ENCODE results near the gene GRIN1.

GRIN1 gene

DNA sequence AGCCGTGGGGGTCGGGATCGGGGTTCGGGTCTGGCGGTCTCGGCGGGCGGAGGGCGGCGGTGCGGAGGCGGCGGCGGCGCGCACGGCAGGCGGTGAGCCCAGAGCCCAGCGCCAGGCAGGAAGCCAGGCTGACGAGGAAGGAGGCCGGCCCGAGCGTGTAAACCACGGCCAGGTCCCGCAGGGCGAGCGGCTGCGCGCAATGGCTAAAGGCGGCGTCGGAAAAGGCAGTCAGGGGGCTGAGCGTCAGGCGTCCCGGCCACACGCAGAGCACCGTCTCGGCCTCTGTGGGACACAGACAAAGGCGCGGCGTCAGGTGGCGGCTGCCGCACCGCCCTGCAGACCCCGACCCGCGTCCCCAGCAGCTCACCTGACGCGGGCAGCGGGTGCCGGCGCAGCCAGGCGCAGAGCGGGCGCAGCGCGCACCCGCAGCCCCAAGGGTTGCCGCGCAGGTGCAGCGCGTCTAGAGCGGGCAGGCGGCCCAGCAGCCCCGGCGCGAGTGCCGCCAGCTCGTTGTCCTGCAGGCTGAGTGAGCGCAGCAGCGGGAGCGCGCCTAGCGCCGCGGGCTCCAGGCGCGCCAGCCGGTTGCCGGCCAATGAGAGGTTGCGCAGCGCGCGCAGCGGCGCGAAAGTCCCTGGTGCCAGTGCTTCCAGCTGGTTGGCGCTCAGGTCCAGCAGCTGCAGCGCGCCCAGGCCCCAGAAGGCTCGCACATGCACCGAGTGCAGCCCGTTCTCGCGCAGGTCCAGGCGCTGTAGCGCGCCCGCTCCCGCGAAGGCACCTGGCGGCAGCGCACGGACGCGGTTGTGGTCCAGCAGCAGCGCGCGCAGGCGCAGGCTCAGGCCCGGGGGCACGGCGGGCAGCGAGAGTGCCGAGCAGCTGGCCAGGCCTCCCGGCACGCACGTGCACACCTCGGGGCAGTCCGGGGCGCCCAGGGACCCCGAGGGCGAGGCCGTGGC lies 30.2 kb downstream of the GRIN1 start:
- in situ Hi-C loops (cut with HindIII; ENCODE audit: low pct_unique_long_range_greater_than_20kb, low sequenced_read_pairs), result no loop called here
- DNase-seq (ENCODE audit: low read depth in 1 of 2, low spot score in 1 of 2), result peak; percentile 96 to 99

DNA sequence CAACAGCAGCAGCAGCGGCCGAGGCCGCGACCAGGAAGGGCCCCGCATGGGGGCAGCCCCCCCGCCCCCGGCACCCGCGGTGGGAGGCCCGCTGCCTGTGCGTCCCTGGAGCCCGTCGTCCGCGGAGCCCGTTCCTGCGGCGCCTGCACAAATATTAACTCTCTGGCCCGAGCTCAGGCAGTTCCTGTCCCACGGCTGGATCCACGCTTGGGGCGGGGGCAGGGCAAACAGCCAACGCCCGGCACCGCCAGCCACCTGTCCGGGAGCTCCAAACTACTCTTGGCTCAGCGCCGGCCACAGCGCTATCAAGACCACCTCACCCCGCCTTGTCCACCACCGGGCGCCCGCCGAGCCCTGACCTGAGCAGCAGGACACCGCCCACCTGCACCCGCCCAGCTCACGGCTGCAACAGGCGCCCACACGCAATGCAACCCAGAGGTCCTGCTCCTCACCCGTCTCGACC lies 31.0 kb downstream of the GRIN1 start, which contains the start of gene LRRC26:
Gene LRRC26, minus strand, starts transcription at position 156 of the 463 bp plus-strand sequence. Its CDS starts 108 bp downstream, at position 48.
- DNase-seq (ENCODE audit: low read depth in 1 of 2, low spot score in 1 of 2), result peak; percentile 78 to 86
- TF ChIP-seq JUND (IDR thresholded peaks at IDR 0.05; ENCODE audit: low read depth), result no peak
- in situ Hi-C loops (cut with HindIII; ENCODE audit: low pct_unique_long_range_greater_than_20kb, low sequenced_read_pairs), result no loop called here

More for the DNA sequence above, 30.2 kb downstream of the GRIN1 start:
- no peak for TF ChIP-seq JUND (IDR thresholded peaks at IDR 0.05; ENCODE audit: low read depth)

DNA sequence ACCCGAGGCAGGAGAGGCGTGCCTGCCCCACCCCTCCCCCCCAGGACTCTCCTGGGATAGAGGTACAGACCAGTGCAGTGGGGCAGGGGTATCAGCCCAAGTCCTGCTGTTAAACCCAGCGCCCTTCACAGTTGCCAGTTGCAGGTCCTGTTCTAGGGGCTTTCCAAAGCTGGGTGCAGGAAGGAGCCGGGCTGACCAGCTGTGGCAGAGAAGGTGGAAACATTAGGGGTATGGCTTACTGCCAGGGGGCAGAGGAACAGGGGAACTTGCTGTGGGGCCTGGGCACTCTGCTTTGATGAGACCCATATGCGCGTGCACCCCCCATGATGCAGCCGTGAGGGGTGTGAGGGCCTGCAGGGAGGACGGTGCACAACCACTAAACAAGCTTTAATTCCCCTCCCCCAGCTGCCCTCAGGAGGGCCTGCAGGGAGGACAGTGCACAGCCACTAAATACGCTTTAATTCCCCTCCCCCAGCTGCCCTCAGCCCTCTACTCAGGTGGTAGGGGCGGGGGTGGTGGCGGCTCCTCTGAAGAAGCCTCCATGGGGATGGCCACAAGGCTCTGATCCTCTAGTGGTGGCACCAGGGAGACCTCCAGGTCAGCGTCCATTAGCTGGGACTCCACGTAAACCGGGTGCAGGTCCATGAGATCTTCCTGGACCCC lies 31.7 kb downstream of the GRIN1 start:
- no peak for DNase-seq (ENCODE audit: low read depth in 1 of 2, low spot score in 1 of 2)
- in situ Hi-C loops (cut with HindIII; ENCODE audit: low pct_unique_long_range_greater_than_20kb, low sequenced_read_pairs), result no loop called here
- no peak for TF ChIP-seq JUND (IDR thresholded peaks at IDR 0.05; ENCODE audit: low read depth)

DNA sequence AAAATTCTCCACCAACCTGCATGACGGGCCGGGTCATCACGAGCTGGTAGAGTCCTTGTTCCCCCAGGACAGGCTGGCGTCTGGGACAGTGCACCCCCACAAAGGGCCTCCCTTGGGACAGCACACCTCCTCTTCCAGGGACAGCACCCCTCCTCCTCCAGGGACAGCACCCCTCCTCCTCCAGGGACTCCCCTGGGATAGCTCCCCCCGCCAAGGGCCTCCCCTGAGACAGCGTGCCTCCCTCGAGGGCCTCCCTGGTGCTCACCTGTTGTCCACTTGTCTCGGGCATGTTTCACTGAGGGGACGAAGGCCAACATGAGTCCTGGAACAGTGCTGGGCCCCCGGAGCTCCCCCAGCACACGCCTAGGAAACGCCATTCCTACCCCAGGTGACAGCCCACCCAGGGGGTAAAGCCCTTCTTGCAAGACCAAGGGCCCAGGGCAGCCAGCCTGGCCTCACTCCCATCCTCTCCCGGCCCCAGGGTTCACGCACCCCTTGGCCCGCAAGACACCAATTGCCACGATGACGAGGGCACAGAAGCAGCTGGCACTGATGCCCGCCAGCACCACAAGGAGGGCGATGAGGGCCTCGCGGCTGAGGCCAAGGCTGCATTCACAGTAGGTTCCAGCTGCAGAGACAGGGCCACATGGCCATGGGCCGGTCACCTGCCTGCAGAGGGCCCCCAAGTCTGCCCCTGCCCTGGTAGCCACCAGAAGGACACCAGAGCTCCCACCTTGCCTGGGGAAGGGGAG lies 32.4 kb downstream of the GRIN1 start:
- TF ChIP-seq JUND (IDR thresholded peaks at IDR 0.05; ENCODE audit: low read depth), result no peak
- DNase-seq (ENCODE audit: low read depth in 1 of 2, low spot score in 1 of 2), result no peak
- in situ Hi-C loops (cut with HindIII; ENCODE audit: low pct_unique_long_range_greater_than_20kb, low sequenced_read_pairs), result no loop called here

DNA sequence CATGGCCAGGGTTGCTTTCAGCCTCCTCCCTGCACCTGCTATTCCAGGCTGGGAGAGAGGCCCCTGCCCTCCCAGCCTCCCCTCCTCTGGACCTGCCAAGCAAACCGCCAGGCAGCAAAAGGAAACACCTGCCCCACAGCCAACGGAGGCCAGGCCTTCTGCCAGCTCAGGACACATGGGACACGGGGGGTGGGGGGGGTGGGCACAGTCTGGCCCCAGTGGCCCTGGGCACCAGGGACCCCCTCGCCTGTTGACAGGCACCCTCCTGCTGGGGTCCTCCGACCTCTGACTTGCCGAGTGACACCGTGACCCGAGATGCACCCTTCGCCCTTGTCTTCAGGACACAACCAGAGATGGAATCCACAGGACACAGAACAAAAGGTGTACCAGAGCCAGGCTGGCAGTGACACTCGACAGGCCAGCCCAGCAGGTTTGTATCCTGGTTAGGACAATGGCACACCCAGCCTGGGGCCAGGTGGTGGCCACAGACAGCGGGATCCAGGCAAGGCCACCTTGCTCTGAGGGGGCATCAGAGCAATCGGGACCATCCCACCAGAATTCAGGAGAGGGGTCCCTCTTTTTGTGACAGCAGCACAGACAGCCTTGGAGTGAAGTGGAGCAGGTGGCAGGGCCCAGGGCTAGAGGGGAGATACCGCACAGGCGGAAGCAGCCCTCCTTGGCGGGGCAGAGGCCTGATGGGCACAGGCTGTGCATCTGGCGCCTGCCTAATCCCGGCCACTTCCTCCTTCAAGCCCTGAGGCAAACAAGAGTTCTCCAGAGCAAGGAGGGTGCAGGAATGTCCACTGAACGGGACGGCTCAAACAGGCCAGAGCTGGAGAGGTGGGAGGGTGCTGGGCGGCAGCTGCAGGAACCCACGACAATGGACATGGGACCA lies 34.2 kb downstream of the GRIN1 start:
- in situ Hi-C loops (cut with HindIII; ENCODE audit: low pct_unique_long_range_greater_than_20kb, low sequenced_read_pairs), result no loop called here
- peak; percentile 96 to 99 for DNase-seq (ENCODE audit: low read depth in 1 of 2, low spot score in 1 of 2)
- TF ChIP-seq JUND (IDR thresholded peaks at IDR 0.05; ENCODE audit: low read depth), result no peak

DNA sequence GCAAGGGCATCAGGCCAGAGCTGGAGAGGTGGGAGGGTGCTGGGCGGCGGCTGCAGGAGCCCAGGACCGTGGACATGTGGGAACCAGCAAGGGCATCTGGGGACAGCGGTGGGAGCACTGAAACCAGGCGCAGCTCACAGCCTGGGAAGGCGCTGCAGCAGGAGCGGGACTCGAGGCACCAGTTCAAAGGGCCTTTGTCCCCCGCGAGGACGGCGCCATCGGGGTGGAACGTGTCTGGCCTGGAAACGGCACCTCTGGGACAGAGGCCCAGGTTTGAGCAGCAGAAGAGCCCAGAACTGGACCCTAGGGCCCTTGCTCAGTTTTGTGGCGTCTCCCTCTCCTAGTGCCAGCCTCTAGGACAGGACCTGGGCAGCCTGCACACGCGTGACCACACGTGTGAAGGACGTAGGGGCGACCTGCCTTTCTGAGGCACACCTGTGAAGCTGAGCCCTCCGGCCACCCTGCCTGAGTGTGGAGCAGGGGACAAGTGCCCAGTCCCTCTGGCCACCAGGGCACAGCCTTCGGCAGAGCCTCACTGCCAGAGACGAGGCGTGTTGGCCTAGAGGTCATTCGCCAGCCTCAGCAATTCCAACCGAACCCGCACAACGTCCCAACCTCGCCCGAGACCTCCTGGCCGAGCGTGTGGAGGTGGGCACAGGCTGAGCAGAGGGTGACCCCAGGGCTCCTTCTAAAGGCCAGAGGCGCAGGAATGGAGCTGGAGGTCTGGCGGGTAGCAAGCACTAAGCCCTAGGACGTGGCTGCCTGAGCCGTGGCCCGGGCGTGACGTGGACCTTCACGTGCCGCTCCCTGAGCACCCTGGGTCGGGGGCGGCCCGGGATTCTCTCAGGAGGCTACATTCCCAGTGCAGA lies 35.1 kb downstream of the GRIN1 start:
- in situ Hi-C loops (cut with HindIII; ENCODE audit: low pct_unique_long_range_greater_than_20kb, low sequenced_read_pairs), result no loop called here

DNA sequence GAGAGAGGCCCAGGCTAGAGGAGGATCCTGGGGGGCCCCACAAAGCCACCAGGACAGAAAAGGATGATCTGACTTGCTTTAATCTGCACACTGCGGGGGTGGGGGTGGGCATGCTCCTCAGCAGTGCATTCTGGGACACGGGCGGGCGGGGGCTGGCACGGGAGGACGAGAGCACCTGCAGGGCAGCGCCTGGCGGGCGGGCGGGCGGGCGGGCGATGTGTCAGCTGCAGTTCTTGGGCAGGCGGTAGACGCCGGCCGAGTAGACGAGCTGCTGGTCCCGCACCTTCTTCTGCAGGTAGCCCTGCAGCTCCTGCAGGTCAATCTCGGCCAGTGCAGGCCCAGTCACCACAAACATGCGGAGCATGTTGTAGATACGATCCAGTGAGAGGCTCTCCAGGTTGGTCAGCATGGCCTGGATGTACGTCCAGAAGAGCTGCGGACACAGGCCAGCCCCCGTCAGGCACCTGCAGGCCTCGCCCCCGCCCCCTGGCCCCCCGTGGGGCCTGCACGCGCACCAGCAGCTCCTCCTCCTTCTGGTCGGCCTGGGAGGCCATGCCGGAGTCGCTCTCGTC lies 35.9 kb downstream of the GRIN1 start:
- in situ Hi-C loops (cut with HindIII; ENCODE audit: low pct_unique_long_range_greater_than_20kb, low sequenced_read_pairs), result no loop called here
- peak in 1 of 2 experiments; percentile 83 for DNase-seq (ENCODE audit: low read depth in 1 of 2, low spot score in 1 of 2)
- no peak for TF ChIP-seq JUND (IDR thresholded peaks at IDR 0.05; ENCODE audit: low read depth)

More for the DNA sequence above, 35.1 kb downstream of the GRIN1 start:
- peak in 1 of 2 experiments; percentile 36 for DNase-seq (ENCODE audit: low read depth in 1 of 2, low spot score in 1 of 2)
- TF ChIP-seq JUND (IDR thresholded peaks at IDR 0.05; ENCODE audit: low read depth), result no peak

DNA sequence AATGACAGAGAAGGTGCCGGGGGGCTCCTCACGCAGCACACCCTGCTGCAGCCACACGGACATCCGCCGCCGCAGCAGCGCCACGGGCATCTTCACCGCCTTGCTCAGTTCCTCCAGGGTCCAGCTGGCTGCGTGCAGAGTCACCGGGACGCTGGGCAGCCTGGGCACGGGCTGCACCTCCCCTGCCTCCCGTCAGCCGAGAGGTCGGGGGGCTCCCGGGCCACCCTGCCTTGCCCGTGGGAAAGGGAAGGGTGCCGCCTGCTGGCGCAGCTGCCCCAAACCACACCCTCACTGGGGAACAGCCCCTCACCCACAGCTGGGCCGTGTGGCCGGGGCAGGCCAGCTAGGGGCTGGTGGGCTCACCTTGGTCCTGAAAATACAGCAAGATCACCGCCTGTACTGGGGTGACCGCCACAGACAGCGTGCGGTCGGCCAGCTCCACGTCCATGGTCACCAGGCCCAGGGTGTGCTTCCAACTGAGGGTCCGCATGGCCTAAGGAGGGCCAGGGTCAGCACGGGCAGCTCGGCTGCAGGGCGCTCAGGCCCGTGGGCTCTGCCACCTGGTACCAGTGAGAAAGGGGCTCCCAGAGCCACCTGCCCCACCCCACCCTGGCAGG lies 36.5 kb downstream of the GRIN1 start:
- in situ Hi-C loops (cut with HindIII; ENCODE audit: low pct_unique_long_range_greater_than_20kb, low sequenced_read_pairs), result no loop called here
- no peak for TF ChIP-seq JUND (IDR thresholded peaks at IDR 0.05; ENCODE audit: low read depth)
- DNase-seq (ENCODE audit: low read depth in 1 of 2, low spot score in 1 of 2), result no peak

DNA sequence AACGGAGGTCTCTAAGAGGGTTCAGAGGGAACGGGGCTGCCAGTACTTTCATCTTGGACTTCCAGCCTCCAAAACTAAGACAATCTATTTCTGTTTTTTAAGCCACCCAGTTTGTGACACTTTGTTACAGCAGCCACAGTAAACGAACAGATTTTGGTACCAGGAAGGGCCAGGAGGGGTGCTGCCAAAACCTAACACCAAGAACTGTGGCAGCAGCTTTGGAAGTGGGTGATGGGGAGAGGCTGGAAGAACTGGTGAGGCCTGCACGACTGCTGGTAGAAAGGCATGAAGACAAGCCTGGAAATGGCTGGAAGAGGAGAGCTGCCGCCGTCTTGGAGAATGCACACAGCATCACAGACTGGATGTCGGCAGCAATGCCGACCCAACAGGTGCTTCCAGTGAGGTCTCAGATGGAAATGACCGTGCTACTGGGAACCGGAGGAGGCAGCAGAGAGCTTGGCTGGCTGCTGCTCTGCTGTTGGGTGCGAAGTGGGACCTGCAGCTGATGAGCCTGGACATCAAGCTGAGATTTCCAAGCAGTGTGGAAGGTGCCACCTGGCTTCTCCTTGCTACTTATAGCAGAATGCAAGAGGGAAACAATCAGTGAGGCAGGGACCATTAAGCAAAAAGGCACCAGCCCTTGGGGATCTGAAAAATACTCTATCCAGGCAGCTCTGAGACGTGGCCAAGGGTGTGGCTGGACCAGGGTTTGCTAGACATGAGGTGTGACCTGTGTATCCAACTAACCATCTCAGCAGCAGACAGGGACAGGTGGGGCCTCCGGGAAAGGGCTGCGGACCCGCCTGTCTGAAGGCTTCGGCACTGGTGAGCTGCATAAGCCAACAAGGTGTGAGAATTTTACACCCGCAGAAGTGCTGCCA lies 37.6 kb downstream of the GRIN1 start:
- no peak for TF ChIP-seq JUND (IDR thresholded peaks at IDR 0.05; ENCODE audit: low read depth)
- peak; percentile 91 to 98 for DNase-seq (ENCODE audit: low read depth in 1 of 2, low spot score in 1 of 2)
- in situ Hi-C loops (cut with HindIII; ENCODE audit: low pct_unique_long_range_greater_than_20kb, low sequenced_read_pairs), result no loop called here
